NCI-H187 (cell line): ENCODE data around the gene PTP4A2.
"Not testable (repeated sequence)": the region's sequence is repeated elsewhere in the genome, so short reads cannot be mapped to it uniquely, and the experiment has no call there.

Experiments
- DNase-seq, 2 experiments: peaks; one replicate each; lab custom pipeline; 2025; lab: John Stamatoyannopoulos, UW

PTP4A2 gene

GRCh38 chr1:31949862-31950261, 11.7 kb upstream of the PTP4A2 start:
- DNase-seq: no peak

- not testable (repeated sequence) for DNase-seq
Measured at GRCh38 chr1:31945677-31946076, 7.5 kb upstream of the PTP4A2 start.

- no peak for DNase-seq
Measured at GRCh38 chr1:31944205-31945089, 6.3 kb upstream of the PTP4A2 start.

- DNase-seq: no peak
Measured at GRCh38 chr1:31943546-31944184, 5.5 kb upstream of the PTP4A2 start.

GRCh38 chr1:31942061-31942460, 3.9 kb upstream of the PTP4A2 start:
- DNase-seq: not testable (repeated sequence)

- no peak for DNase-seq
Measured at GRCh38 chr1:31939484-31940329, 1.5 kb upstream of the PTP4A2 start.

- DNase-seq: no peak
Measured at GRCh38 chr1:31937300-31938183, 626 bp downstream of the PTP4A2 start.

- no peak for DNase-seq
Measured at GRCh38 chr1:31936981-31937299, 1.2 kb downstream of the PTP4A2 start.

- no peak for DNase-seq
Measured at GRCh38 chr1:31936278-31936980, 1.7 kb downstream of the PTP4A2 start.

GRCh38 chr1:31934706-31935629, 3.2 kb downstream of the PTP4A2 start:
- DNase-seq: no peak

GRCh38 chr1:31932491-31933316, 5.5 kb downstream of the PTP4A2 start:
- no peak for DNase-seq

- no peak for DNase-seq
Measured at GRCh38 chr1:31931593-31932225, 6.5 kb downstream of the PTP4A2 start.

GRCh38 chr1:31930836-31931592, 7.2 kb downstream of the PTP4A2 start:
- no peak for DNase-seq

- DNase-seq: no peak
Measured at GRCh38 chr1:31927661-31927980, 10.5 kb downstream of the PTP4A2 start.

GRCh38 chr1:31926853-31927660, 11.1 kb downstream of the PTP4A2 start:
- peak; percentile 31 to 69 for DNase-seq

GRCh38 chr1:31926252-31926651, 11.9 kb downstream of the PTP4A2 start:
- no peak for DNase-seq

GRCh38 chr1:31925824-31926223, 12.3 kb downstream of the PTP4A2 start:
- not testable (repeated sequence) for DNase-seq
